Skeletal muscle satellite cell (primary cell): ENCODE results near the gene ANO1.

ENCODE experiments used
- H3K27me3 ChIP-seq: 2 replicates; pipeline ENCODE4 v1.7.0; 2013; ENCODE audit warnings: low read length; ENCODE audit not compliant: control insufficient read depth, insufficient read depth
- H3K36me3 ChIP-seq: 2 replicates; pipeline ENCODE4 v1.7.0; 2013; ENCODE audit warnings: mild to moderate bottlenecking, control low read depth, low read length; ENCODE audit not compliant: insufficient read depth
- H3K4me1 ChIP-seq: 2 replicates; pipeline ENCODE4 v1.7.0; 2013; ENCODE audit warnings: low read length; ENCODE audit not compliant: control insufficient read depth, insufficient read depth
- H3K4me2 ChIP-seq: 2 replicates; pipeline ENCODE4 v1.7.0; 2013; ENCODE audit warnings: mild to moderate bottlenecking, low read length
- H3K4me3 ChIP-seq: 2 replicates; pipeline ENCODE4 v1.7.0; 2013; ENCODE audit warnings: low read length
- H3K9ac ChIP-seq: 2 replicates; pipeline ENCODE4 v1.7.0; 2013; ENCODE audit warnings: mild to moderate bottlenecking, low read depth, low read length, moderate library complexity
- H3K9me3 ChIP-seq: replicated peaks from 2 replicates; pipeline ENCODE4 v1.7.0; 2013; ENCODE audit warnings: mild to moderate bottlenecking, control low read depth, low read length

ANO1 gene

DNA sequence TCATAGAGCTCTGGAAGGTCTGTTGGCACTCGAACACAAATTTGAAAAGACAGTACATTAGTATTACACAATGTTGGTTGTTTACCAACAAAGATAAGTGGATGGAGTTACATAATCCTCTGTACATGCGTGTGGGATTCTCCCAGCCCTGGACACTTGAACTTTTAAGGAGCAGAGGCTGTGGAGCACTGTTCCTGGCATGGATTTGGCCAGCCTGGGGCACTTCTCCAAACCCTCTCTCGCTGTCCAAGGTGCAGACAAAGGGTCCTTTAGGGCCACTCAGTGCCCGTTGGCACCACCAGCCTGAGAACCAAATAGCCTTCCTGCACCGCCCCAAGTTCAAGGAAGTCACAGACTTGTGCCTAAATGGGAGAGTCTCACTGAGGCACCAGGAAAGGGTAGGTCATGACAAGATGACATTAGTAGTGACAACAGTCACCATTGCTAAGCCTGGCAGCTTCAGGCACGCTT is 1.6 kb upstream of the ANO1 start:
- Histone ChIP-seq H3K9me3 (no peaks in the 10 kb centered on the region), H3K4me3 (no peak overlapping the region), H3K4me2 (no peak overlapping the region), H3K4me1 (no peaks in the 10 kb centered on the region), H3K9ac (no peak overlapping the region), H3K36me3 (no peaks in the 10 kb centered on the region), H3K27me3 (peaks cover 87% of the 10 kb centered on the region)

DNA sequence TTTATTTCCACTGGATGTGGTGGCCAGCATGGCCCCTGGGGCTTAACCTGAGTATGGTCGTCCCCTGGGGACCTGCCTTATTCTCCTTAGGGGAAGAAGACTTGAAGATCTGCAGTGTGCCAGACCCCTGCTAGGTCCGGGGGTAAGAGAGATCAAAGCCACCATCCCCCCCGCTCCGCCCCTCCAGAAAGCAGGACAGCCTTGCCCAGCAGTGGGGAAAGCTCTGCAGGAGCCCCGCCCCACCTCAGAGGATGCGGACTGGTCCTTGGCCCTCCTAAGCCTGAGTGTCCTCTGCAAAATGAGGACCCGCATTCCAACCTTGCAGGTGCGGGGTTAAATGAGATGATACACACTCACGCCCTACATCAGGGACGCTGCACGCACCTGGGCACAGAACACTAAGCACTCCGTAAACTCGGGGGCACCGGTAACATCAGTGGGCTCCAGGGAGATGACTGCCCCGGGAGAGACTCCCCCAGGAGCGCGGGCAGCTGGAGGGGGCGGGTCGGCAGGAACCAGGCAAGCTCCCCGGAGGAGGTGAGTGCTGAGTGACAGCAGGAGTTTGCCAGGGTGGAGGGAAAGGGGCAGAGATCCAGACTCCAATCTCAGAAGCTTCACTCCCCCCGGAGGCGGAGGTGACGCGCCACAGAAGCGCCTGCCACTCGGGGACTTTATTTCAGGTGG is 564 bp upstream of the ANO1 start:
- Histone ChIP-seq H3K36me3 (no peaks in the 10 kb centered on the region), H3K4me2 (no peak overlapping the region), H3K9me3 (no peaks in the 10 kb centered on the region), H3K4me3 (no peak overlapping the region), H3K4me1 (no peaks in the 10 kb centered on the region), H3K27me3 (peaks cover 81% of the 10 kb centered on the region), H3K9ac (no peak overlapping the region)

DNA sequence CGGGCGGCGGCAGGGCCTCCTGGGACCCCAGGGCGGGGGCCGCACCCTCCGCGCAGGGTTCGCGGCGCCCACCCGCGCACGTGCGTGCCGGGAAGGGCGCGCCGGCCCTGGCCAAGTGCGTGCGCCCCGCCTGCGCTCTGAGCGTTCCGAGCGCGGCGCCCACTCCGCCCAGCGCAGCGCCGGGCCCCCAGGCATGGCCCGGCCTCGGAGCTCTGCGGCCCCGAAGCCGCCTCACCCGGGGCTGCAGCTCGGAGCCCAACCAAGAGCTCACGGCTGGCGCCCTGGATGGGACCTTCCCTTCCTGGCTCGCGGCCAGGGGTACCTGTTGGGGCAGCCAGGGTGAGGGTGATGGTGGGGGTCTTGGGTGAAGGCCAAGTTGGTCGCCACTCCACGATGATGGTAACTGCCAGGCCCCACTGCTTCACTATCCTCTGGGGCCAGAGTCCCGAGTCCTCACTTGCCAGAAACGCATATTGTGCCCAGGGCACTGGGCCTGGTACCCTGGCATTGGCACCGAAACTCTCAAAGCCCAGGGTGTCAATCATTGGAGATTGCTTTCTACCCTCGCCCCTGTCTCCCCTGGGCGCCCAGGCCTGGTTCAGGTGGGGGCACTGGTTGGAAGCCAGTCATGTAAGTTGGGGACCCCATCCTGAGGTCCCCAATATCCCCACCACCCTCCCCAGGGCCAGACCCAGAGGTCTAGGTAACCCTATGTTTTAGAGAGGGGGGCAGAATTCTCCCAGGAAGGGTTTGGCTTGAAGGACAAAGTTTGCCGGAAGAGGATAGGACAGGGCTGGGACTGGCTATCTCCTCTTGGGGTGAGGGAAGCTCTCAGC is 882 bp downstream of the ANO1 start:
- H3K27me3 ChIP-seq = peaks cover 66% of the 10 kb centered on the region
- no peak overlapping the region for H3K4me3 ChIP-seq
- no peaks in the 10 kb centered on the region for H3K4me1 ChIP-seq
- H3K4me2 ChIP-seq = no peak overlapping the region
- no peak overlapping the region for H3K9ac ChIP-seq
- H3K9me3 ChIP-seq = no peaks in the 10 kb centered on the region
- H3K36me3 ChIP-seq = no peaks in the 10 kb centered on the region

DNA sequence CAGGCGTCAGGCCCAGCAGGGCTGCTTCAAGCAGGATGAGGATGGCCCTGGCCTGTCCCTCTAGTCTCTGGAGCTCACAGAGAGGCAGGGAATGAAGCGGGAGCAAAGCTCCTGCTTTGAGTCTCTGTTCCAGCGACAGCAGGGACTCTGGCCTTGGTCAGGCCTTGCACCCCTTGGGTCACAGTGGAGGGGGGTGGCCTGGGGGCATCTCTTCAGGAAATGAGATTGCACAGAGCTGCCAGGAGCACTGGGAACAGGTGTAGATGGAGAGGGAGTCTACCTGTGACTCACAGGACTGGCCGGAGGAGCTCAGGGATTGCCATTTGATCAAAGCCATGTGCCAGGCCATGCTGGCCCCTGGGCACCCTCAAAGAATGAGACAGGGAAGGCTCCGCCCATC is 1.6 kb downstream of the ANO1 start:
- no peak overlapping the region for H3K9ac ChIP-seq
- no peak overlapping the region for H3K4me2 ChIP-seq
- H3K9me3 ChIP-seq = no peaks in the 10 kb centered on the region
- no peak overlapping the region for H3K4me3 ChIP-seq
- no peaks in the 10 kb centered on the region for H3K4me1 ChIP-seq
- H3K36me3 ChIP-seq = no peaks in the 10 kb centered on the region
- H3K27me3 ChIP-seq = peaks cover 59% of the 10 kb centered on the region

DNA sequence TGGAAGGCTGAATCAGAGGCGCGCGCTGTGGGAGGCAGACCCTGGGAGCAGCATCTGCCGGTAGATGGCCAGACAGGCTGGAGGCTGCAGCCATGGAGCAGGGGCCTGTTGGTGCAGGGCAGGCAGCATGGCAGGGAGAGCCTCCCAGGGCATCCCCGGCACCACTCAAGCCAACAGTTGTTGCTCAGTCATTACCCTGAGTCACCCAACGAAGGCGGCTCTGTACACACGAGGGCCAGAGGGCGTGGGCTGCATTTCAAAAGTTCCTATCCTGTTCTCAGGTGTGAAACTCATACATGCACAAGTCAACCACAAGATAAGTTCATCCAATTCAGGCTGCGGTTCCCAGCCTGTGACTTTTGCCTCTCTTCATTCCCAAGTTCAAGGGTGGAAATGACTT is 2.6 kb downstream of the ANO1 start:
- Histone ChIP-seq H3K9me3 (no peaks in the 10 kb centered on the region), H3K4me1 (no peaks in the 10 kb centered on the region), H3K9ac (no peak overlapping the region), H3K36me3 (no peaks in the 10 kb centered on the region), H3K4me2 (no peak overlapping the region), H3K27me3 (peaks cover 52% of the 10 kb centered on the region), H3K4me3 (no peak overlapping the region)

DNA sequence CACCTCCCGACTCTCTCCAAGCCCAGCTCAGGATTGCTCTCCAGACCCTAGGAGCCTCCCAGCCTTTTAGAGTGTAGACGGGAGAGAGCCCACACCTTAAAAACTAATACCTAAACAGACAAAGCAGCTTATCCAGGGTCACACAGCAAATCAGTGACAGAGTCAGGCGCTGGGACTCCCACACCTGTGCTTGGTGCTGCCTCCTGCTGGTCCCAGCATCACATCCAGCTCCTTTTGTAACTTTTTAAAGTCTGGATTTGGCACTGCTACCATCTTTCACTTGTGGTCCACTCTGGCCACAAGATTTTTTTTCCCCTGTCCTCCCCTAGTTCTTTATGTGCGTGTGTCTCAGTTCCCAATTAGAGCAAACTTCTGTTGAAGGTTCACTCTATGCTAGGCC is 4.7 kb downstream of the ANO1 start:
- Histone ChIP-seq H3K27me3 (peaks cover 38% of the 10 kb centered on the region), H3K4me1 (no peaks in the 10 kb centered on the region), H3K4me3 (no peak overlapping the region), H3K9me3 (no peaks in the 10 kb centered on the region), H3K4me2 (no peak overlapping the region), H3K9ac (no peak overlapping the region), H3K36me3 (no peaks in the 10 kb centered on the region)

DNA sequence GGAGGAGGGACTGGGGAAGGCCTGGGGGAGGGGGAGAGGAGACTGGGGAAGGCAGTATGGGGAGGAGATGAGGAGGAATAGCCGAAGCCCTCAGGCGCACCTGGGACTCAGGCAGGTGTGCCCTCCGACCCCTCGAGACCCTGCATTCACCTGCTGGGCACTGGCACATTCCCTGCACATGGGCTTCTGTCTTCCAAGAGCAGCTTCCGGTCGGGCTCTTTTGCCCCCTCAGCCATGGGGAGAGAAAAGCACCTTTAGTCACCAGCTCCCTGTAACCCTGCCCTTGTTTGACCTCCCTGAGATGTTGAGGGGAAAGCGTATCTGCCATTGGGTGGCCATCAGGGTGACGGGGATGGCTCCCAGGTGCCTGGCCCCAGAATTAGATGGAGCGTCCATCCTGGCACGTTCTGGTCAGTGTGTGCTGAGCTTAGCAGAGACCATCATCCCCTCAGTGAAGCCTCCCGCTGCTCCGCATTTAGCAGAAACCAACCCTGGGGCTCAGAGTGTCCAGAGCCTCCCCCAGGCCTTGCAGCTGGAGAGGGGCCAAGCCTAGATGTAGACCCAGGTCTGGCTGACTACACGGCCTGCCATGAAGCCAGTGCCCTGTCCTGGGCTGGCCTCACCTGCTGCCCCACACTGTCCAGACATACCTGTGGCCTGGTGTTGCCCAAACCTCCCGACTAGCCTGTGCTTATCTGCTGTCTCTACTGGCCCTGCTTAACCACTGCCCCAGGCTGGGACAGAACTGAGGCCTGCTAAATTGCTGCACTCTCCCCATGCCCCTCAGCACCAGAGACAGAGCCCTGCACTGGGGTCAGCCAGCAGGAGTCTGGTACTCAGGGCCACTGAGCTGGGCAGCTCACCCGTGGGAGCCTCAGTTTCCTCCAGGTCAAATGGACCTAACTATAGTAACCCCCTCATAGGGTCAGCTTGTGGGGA is 6.2 kb downstream of the ANO1 start:
- no peaks in the 10 kb centered on the region for H3K9me3 ChIP-seq
- no peaks in the 10 kb centered on the region for H3K4me1 ChIP-seq
- H3K27me3 ChIP-seq = peaks cover 36% of the 10 kb centered on the region
- no peak overlapping the region for H3K4me2 ChIP-seq
- no peaks in the 10 kb centered on the region for H3K36me3 ChIP-seq
- H3K4me3 ChIP-seq = no peak overlapping the region
- H3K9ac ChIP-seq = no peak overlapping the region

DNA sequence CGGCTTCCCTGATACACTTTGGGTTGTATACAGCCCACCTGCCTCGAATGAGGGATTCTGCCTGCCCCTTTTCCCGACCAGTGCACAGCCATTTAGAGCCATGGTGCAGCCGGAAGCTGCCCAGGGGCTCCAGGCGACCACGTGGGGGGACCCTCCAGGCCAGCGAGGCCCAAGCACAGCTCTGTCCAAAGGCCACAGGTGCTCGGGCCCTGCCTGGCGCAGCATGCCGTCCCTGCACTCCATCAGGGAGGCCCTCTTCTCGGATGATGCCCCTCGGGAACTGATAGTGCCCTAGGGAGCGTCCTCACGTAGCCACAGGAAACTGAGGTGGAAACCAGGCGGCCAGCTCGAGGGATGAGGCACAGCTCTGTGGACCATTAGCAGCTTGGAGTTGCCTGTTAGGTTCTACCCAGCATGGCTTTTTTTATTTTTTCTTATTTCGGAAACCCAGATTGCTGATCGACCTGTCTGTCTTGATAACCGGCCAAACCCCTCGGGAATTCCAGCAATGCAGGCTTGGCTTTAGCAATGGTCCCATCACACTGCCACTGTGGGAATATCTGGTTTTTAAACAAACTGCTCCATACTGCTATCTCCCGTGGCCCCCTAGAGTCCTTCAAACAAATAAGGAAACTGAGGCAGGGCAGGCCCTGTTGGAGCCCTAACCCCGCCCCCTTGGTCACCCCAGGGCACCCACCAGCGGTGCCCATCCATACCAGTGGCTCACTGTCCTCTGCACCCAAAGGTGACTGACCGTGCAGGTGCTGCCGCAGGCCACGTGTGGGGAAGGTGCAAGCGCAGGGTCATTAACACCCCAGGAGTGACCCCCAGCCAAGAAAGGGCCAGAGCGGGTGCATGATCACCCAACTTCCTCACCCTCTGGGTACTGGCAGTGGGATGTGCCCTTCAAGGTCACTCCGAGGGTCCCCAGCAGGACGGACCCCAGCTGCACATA is 8.0 kb downstream of the ANO1 start:
- Histone ChIP-seq H3K36me3 (no peaks in the 10 kb centered on the region), H3K27me3 (peaks cover 27% of the 10 kb centered on the region), H3K4me1 (no peaks in the 10 kb centered on the region), H3K9ac (no peak overlapping the region), H3K4me2 (no peak overlapping the region), H3K9me3 (no peaks in the 10 kb centered on the region), H3K4me3 (no peak overlapping the region)

DNA sequence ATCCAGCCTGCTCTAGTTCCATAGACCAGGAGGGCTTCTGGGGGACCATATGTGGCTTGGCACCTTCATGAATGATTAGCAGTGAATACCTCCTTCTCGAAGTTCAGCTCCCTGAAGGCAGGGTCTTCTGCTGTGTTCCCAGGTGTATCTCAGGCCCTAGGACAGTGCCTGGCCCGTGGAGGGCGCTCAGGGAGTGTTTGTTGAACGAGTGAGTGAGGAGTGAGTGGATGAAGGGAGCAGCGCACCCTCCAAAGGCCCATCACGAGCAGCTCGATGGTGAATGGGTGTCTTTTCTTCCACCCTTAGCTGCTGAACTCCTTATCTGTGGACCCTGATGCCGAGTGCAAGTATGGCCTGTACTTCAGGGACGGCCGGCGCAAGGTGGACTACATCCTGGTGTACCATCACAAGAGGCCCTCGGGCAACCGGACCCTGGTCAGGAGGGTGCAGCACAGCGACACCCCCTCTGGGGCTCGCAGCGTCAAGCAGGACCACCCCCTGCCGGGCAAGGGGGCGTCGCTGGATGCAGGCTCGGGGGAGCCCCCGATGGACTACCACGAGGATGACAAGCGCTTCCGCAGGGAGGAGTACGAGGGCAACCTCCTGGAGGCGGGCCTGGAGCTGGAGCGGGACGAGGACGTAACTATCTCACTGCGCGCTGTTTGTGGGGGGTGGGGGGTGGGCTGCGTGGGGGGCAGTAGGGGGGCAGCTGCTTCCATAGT is 9.5 kb downstream of the ANO1 start:
- no peak overlapping the region for H3K4me3 ChIP-seq
- no peak overlapping the region for H3K4me2 ChIP-seq
- H3K9ac ChIP-seq = no peak overlapping the region
- H3K27me3 ChIP-seq = peaks cover 31% of the 10 kb centered on the region
- no peaks in the 10 kb centered on the region for H3K36me3 ChIP-seq
- H3K9me3 ChIP-seq = no peaks in the 10 kb centered on the region
- no peaks in the 10 kb centered on the region for H3K4me1 ChIP-seq

DNA sequence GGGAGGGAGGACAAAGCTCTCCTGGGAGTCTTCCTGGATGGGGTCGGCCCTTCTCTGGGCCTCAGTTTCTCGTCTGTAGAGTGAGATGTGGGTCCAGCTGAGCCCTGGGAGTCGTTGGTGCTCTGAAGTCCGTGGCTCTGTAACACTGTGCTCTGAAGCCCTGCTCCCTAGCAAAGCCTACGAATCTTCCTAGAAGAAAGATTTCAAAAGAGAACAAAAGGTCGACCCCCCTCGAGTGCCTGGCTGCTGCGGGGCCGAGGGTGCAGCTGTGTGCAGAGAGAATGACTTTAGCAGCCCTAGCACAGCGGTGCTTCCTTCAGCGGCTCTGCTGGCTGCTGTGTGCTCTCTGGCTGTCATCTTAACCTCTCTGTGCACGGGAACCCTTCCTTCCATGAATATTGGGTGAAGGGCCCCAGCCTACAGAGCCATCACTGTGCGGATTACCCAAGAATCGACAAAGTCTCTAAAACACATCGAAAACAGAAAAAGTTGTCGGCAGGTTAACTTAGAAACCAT is 10.7 kb downstream of the ANO1 start:
- no peak overlapping the region for H3K4me2 ChIP-seq
- peaks cover 31% of the 10 kb centered on the region for H3K27me3 ChIP-seq
- H3K9me3 ChIP-seq = no peaks in the 10 kb centered on the region
- no peak overlapping the region for H3K4me3 ChIP-seq
- no peak overlapping the region for H3K9ac ChIP-seq
- no peaks in the 10 kb centered on the region for H3K4me1 ChIP-seq
- no peaks in the 10 kb centered on the region for H3K36me3 ChIP-seq
